H1 (cell line): ENCODE results near the gene ADK. TPM values are rescaled to one million over a fixed set of nuclear protein-coding genes. Genes with fewer than 3 reads are reported as not detected.

Experiments used
- CTCF ChIA-PET: fragments of 300-600 bp; sonication (Branson Sonifier 250); formaldehyde crosslinking; loops from one replicate; lab custom pipeline; 2021; ENCODE audit not compliant: partially characterized antibody; lab: Charles Lee
- POLR2A ChIA-PET: fragments of 300-600 bp; sonication (Branson Sonifier 250); formaldehyde crosslinking; loops from one replicate; lab custom pipeline; 2021; ENCODE audit warnings: inconsistent platforms; ENCODE audit not compliant: partially characterized antibody; lab: Charles Lee
- DNase-seq, 2 experiments: peaks; one replicate each; pipeline versions ENCODE4 v3.0.0 to v3.0.0-alpha.2; 2010 to 2022; ENCODE audit warnings: low spot score in 2 of 2, low read depth in 1 of 2, mixed read lengths in 1 of 2
- FAIRE-seq: peaks from 2 replicates; lab custom pipeline; 2011; peaks lifted over from hg19 to GRCh38; lab: Jason Lieb, UNC
- H2AFZ ChIP-seq: 2 replicates; pipeline ENCODE4 v1.8.1; 2012; ENCODE audit warnings: low read length, inconsistent platforms
- H2AK5ac ChIP-seq: 2 replicates; pipeline ENCODE4 v1.6.1; 2013; ENCODE audit warnings: low read depth, low read length
- H2BK120ac ChIP-seq: replicated peaks from 2 replicates; pipeline ENCODE3; 2013; ENCODE audit warnings: low read depth, low read length, inconsistent platforms
- H2BK12ac ChIP-seq: 2 replicates; pipeline ENCODE4 v1.6.1; 2013; ENCODE audit warnings: low read depth, low read length
- H2BK15ac ChIP-seq: 2 replicates; pipeline ENCODE4 v1.6.1; 2013; ENCODE audit warnings: low read length
- H2BK20ac ChIP-seq: 2 replicates; pipeline ENCODE4 v1.6.1; 2013; ENCODE audit warnings: low read length
- H2BK5ac ChIP-seq: 2 replicates; pipeline ENCODE4 v1.6.1; 2013; ENCODE audit warnings: low read depth, low read length
- H3K14ac ChIP-seq: 2 replicates; pipeline ENCODE4 v1.6.1; 2013; ENCODE audit warnings: inconsistent platforms; ENCODE audit not compliant: insufficient read length
- H3K18ac ChIP-seq: 2 replicates; pipeline ENCODE4 v1.6.1; 2013; ENCODE audit warnings: low read length; ENCODE audit errors: extremely low read depth
- H3K23ac ChIP-seq: 2 replicates; pipeline ENCODE4 v1.6.1; 2013; ENCODE audit warnings: inconsistent platforms; ENCODE audit not compliant: insufficient read length
- H3K23me2 ChIP-seq: 2 replicates; pipeline ENCODE4 v1.6.1; 2013; ENCODE audit warnings: low read depth, low read length
- H3K27ac ChIP-seq: 2 replicates; pipeline ENCODE4 v1.6.1; 2011; ENCODE audit warnings: low read depth, low read length, inconsistent platforms
- H3K27me3 ChIP-seq, 4 experiments: replicated peaks in 1 of 4; 1 replicate in 1 of 4; 2 replicates in 3 of 4; pipeline versions ENCODE4 v1.6.1 to v1.8.1; 2011 to 2013; ENCODE audit warnings: low read length in 3 of 4, mild to moderate bottlenecking in 3 of 4, inconsistent platforms in 2 of 4, mixed read lengths in 2 of 4, moderate library complexity in 1 of 4; ENCODE audit not compliant: control insufficient read depth in 3 of 4, insufficient read depth in 3 of 4; ENCODE audit errors: extremely low read depth in 1 of 4
- H3K36me3 ChIP-seq, 4 experiments: 2 replicates each; pipeline versions ENCODE4 v1.6.1 to v1.8.1; 2011 to 2013; ENCODE audit warnings: mild to moderate bottlenecking in 4 of 4, low read length in 3 of 4, moderate library complexity in 2 of 4, control low read depth in 1 of 4, inconsistent platforms in 1 of 4; ENCODE audit not compliant: insufficient read depth in 4 of 4, control insufficient read depth in 2 of 4
- H3K4ac ChIP-seq: replicated peaks from 2 replicates; pipeline ENCODE3; 2013; ENCODE audit warnings: low read length, low read depth, mixed read lengths, inconsistent platforms; ENCODE audit not compliant: insufficient read length
- H3K4me1 ChIP-seq, 4 experiments: replicated peaks in 1 of 4; 1 replicate in 1 of 4; 2 replicates in 3 of 4; pipeline versions ENCODE4 v1.6.1 to v1.8.1; 2011 to 2013; ENCODE audit warnings: low read length in 3 of 4, inconsistent platforms in 2 of 4, mixed read lengths in 1 of 4; ENCODE audit not compliant: insufficient read depth in 4 of 4, control insufficient read depth in 3 of 4
- H3K4me2 ChIP-seq, 2 experiments: 2 replicates each; pipeline versions ENCODE4 v1.6.1 to v1.8.1; 2011 to 2013; ENCODE audit warnings: low read depth in 2 of 2, low read length in 2 of 2, control low read depth in 1 of 2, inconsistent platforms in 1 of 2, mild to moderate bottlenecking in 1 of 2; ENCODE audit not compliant: insufficient read depth in 1 of 2
- H3K4me3 ChIP-seq, 4 experiments: fragments of 200-600, 300-600 bp in 1 of 4; sonication (generic), shearing (Covaris generic), sonication (Bioruptor Twin) in 1 of 4; 2 replicates each; pipeline versions ENCODE4 v1.5.1 to v1.8.1; 2011 to 2016; ENCODE audit warnings: low read length in 4 of 4, low read depth in 3 of 4, control low read depth in 2 of 4, inconsistent platforms in 2 of 4, mild to moderate bottlenecking in 2 of 4, mixed read lengths in 1 of 4, moderate library complexity in 1 of 4; ENCODE audit not compliant: insufficient read depth in 2 of 4; ENCODE audit errors: extremely low read depth in 1 of 4
- H3K56ac ChIP-seq: replicated peaks from 2 replicates; pipeline ENCODE3; 2013; ENCODE audit warnings: low read depth, mild to moderate bottlenecking, mixed read lengths, low read length, inconsistent platforms; ENCODE audit not compliant: insufficient read length
- H3K79me1 ChIP-seq: 2 replicates; pipeline ENCODE4 v1.6.1; 2013; ENCODE audit warnings: low read depth, low read length, control low read depth
- H3K79me2 ChIP-seq, 2 experiments: 2 replicates each; pipeline versions ENCODE4 v1.6.1 to v1.8.1; 2012 to 2013; ENCODE audit warnings: low read length in 2 of 2, mild to moderate bottlenecking in 2 of 2, inconsistent platforms in 1 of 2; ENCODE audit not compliant: insufficient read depth in 2 of 2, control insufficient read depth in 1 of 2
- H3K9ac ChIP-seq, 4 experiments: replicated peaks in 1 of 4; 1 replicate in 1 of 4; 2 replicates in 3 of 4; pipeline versions ENCODE4 v1.6.1 to v1.8.1; 2011 to 2013; ENCODE audit warnings: low read depth in 3 of 4, low read length in 3 of 4, control low read depth in 2 of 4, mild to moderate bottlenecking in 2 of 4, moderate library complexity in 2 of 4, inconsistent platforms in 1 of 4; ENCODE audit errors: extremely low read depth in 1 of 4
- H3K9me3 ChIP-seq, 2 experiments: 2 replicates each; pipeline versions ENCODE4 v1.6.1 to v1.8.1; 2012 to 2013; ENCODE audit warnings: mild to moderate bottlenecking in 2 of 2, moderate library complexity in 2 of 2, control low read depth in 1 of 2, inconsistent platforms in 1 of 2, low read depth in 1 of 2, low read length in 1 of 2, mixed read lengths in 1 of 2; ENCODE audit not compliant: insufficient read depth in 2 of 2
- H4K20me1 ChIP-seq, 2 experiments: replicated peaks in 1 of 2; 2 replicates each; pipeline versions ENCODE3 to v1.8.1; 2011 to 2013; ENCODE audit warnings: inconsistent platforms in 2 of 2, low read length in 2 of 2, mild to moderate bottlenecking in 1 of 2; ENCODE audit not compliant: insufficient read depth in 2 of 2, control insufficient read depth in 1 of 2
- H4K5ac ChIP-seq: 2 replicates; pipeline ENCODE4 v1.6.1; 2013; ENCODE audit warnings: low read length, low read depth, mixed read lengths, inconsistent platforms; ENCODE audit not compliant: insufficient read length
- H4K8ac ChIP-seq: 2 replicates; pipeline ENCODE4 v1.8.0; 2013; ENCODE audit warnings: mild to moderate bottlenecking, moderate library complexity, low read length, inconsistent platforms; ENCODE audit not compliant: insufficient read depth; ENCODE audit errors: extremely low read depth
- H4K91ac ChIP-seq: replicated peaks from 2 replicates; pipeline ENCODE3; 2013; ENCODE audit warnings: low read length, mixed read lengths, inconsistent platforms; ENCODE audit not compliant: insufficient read length
- ASH2L ChIP-seq: fragments of 200-600, 300-600 bp; sonication (generic); IDR thresholded peaks from one replicate; pipeline ENCODE4 v1.7.1; 2017; ENCODE audit warnings: low read length
- WGBS, 2 experiments: shearing (Covaris generic) in 1 of 2; methylation state at CpG; one replicate each; pipeline versions ENCODE4 v1.1.6 to v1.1.7; 2013 to 2015; ENCODE audit warnings: low lambda C conversion rate in 2 of 2, mixed read lengths in 2 of 2, inconsistent platforms in 1 of 2, low coverage in 1 of 2, missing lambda C conversion rate in 1 of 2; ENCODE audit not compliant: insufficient replicate concordance in 2 of 2, insufficient coverage in 1 of 2, insufficient read length in 1 of 2; ENCODE audit errors: extremely low coverage in 1 of 2, missing lambda C conversion rate in 1 of 2; 5-methylcytosine and 5-hydroxymethylcytosine counted together
- polyA plus RNA-seq, 7 experiments: library from polyadenylated mRNA; depleted of rRNA in 3 of 7; stranded (reverse) in 5 of 7; unstranded in 2 of 7; fragments of >200 nt in 5 of 7; fragments of 200-250 nt in 2 of 7; gene quantifications; 1 replicate in 5 of 7; 2 replicates in 1 of 7; 4 replicates in 1 of 7; pipeline versions ENCODE4 v1.2.1 to v1.2.3, GENCODE V29; 2011 to 2013; ENCODE audit warnings: missing spikeins in 2 of 7, mixed read lengths in 2 of 7
- total RNA-seq: library from RNA; stranded (reverse); fragmentation: NEBNext Ultra II Directional; extraction: Animal tissue kit (Norgen Biotek cat#: 25700); gene quantifications from 2 replicates; pipeline ENCODE4 v1.2.1, GENCODE V29; 2021

The ADK gene
- total and polyA plus RNA-seq, 2 of the 8 experiments (the other 6 are each of a cell fraction or from before 2014, with no cell fraction given): 12.3 to 42.4 TPM

GRCh38 chr10:74300666-74301065, 149.6 kb downstream of the ADK start:
- Histone ChIP-seq H3K18ac (no peak overlapping the region), H3K4me2 (no peak overlapping the region), H2BK12ac (no peak overlapping the region), H4K8ac (no peak overlapping the region), H2AFZ (no peak overlapping the region), H3K14ac (no peak overlapping the region), H3K4me1 (no peaks in the 10 kb centered on the region), H3K79me2 (no peaks in the 10 kb centered on the region), H3K23ac (no peak overlapping the region), H3K27me3 (no peaks in the 10 kb centered on the region), H3K36me3 (no peaks in the 10 kb centered on the region), H2BK15ac (no peak overlapping the region), H3K79me1 (no peaks in the 10 kb centered on the region), H4K5ac (no peak overlapping the region), H2BK5ac (no peak overlapping the region), H3K56ac (no peak overlapping the region), H4K91ac (no peak overlapping the region), H2BK20ac (no peak overlapping the region), H2AK5ac (no peak overlapping the region), H3K4me3 (no peak overlapping the region), H4K20me1 (no peaks in the 10 kb centered on the region), H2BK120ac (no peak overlapping the region), H3K4ac (no peak overlapping the region), H3K9me3 (no peaks in the 10 kb centered on the region), H3K9ac (no peak overlapping the region), H3K27ac (no peak overlapping the region), H3K23me2 (no peaks in the 10 kb centered on the region)
- ChIA-PET CTCF (interaction anchor here (1.6 kb wide), 1 partner anchor 58 kb away, joined by 4 read pairs; no protein-coding TSS in a partner anchor), POLR2A (no interaction called here)
- WGBS, 2 experiments: 0% methylated on average over 1 of the region's 1 CpG; no CpG with 5 or more reads in 1 of the 2 experiments
- no peak for TF ChIP-seq ASH2L
- no peak for FAIRE-seq
- no peak for DNase-seq
